ENCODE data around the gene UTRN.

Gene UTRN

DNA sequence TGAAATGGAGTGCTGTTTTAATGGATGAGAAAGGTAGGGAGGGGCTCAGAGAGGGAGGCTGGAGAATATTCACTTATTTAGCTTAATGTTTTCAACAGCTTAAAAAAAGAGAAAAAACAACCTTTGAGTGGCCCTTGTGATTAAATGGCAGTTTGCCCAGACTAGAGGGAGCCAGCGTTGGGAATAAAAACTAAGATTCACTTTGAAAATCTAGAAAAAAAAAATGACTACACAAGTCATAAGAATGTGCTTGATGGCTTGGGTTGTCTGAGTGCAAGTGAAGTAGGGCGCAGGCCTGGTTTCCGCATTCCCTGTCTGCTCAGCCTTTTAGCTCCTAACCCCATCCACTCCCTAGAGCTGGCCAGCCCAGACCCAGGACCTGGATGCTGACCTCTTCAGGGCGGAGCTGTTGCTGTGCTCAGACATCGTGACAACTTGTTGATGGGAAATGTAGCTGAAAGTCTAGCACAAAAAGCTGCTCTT, 28.9 kb downstream of the UTRN start:
- no peak for DNase-seq

- no peak for DNase-seq
These were observed 29.4 kb downstream of the UTRN start for GRCh38 chr6:144314562-144314961.

DNA sequence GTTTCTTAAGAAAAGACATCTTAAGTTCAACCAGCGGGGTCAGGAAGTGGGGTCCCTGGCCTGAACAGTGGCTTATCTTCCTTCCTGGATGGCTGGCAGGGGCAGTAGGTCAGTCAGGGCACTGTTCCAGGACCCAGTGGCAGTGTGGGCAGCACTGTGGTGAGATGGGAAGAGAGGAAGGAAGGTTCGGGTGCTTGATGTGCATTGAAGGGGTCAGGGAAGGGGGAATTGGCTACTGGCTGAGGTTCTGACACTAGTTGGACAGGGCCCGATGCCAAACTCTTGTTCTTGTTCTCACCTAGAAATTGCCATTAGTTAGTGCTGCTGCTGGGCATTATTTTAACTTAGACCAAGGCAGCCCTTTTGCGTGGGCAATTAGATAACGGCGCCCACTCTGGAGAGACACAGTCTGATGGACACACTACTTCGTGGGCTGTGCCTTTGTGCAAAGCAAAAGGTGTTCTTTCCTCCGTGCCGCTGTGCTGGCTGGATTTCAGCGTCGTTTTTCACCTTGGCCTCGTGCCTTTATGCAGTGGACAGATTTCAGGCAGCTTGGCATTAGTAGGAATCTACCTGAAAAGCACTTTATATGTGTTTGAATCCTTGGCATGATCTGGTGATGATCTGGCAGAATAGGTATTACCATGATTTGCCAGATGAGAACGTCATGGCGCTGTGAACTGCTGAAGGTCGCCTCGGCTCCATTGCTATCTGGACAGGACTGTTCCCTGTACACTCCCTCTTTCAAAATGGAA, 30.3 kb downstream of the UTRN start:
- DNase-seq: no peak

DNA sequence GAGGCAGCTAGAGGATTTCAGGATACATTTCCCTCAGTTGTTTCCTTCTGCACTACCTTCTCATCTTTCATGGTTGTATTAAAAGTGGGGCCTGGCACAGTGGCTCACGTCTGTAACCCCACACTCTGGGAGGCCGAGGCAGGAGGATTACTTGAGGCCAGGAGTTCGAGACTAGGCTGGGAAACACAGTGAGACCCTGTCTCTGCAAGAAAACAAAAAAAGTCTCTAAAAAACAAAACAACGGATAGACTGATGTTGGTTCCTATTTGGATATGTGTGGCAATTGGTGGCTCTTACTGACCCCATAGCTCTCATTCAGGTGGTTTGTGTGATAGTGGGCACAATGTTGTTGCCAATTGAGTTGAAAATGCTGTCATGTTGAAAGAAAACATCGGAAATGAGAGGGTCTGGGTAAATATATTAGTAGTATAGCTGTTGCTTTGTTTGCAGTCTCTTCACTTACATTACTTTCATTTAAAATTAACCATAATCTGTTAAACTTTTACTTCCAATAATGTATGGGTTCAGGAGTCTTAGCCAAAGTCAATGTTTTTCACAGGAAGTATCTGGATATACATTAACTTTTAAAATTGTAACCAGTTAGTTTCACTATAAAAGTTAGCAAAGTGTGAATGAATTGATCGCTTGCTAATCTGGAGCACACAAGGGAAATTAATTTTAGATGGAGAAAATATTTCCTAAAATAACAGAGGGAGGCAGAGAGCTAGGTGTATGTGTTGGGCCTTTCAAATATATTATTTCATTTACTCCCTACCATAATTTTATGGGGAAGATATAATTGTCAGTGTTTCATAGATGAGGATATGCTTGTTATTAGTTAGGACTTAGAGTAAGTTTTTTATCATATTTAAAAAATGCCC, 31.1 kb downstream of the UTRN start:
- DNase-seq: no peak

DNA sequence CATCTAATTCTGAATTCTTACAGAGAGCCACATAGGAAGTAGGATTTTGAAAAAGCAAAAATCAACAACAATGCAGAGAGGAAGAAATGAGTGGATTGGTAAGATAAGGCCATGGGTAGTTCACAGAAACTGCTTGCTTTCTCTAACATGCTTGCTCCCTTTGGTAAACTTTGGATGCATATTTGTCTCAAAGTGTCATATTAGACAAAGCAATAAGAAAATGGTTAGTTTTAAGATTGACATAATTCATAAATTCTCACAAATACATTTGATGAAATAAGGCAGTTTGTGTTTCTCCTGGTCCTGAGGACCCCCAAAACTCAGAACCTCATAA, 31.7 kb downstream of the UTRN start:
- DNase-seq: no peak

DNA sequence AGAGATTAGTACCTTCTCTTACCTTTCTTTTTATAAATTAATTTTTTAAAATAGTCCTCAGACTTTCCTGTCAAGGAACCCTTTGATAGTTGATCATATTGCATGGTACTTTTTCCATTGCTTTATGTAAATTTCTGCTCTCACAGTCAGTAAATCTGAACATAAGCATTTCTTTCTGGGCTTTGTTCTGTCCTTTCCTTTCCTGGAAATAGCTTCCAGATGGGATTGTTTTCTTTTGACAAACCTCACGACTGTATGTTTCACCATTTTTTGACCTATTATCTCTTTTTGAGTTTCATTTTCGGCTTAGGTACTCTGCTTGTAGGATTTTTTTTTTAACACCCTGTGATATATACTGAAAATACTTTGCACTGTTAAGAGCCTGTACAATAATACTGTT, 32.6 kb downstream of the UTRN start:
- DNase-seq: no peak

DNA sequence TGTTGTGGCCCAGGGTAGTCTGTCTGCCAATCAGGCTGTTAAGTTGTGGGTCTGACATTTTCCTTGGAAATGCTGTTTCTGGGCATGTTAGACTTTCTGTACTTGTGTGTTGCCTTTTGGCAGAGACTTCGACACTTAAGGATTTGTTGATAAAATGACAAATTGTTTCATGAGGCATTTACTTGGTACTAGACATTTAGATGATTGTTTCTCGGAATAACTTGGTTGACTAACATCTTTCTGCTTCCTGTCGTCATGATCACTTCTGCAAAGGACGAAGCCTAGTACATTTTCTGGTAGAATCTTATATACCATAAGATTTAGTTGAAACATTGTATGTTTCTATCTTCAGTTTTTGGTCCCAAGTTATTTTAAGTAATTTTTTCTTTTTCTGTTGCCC, 34.1 kb downstream of the UTRN start:
- DNase-seq: no peak

DNA sequence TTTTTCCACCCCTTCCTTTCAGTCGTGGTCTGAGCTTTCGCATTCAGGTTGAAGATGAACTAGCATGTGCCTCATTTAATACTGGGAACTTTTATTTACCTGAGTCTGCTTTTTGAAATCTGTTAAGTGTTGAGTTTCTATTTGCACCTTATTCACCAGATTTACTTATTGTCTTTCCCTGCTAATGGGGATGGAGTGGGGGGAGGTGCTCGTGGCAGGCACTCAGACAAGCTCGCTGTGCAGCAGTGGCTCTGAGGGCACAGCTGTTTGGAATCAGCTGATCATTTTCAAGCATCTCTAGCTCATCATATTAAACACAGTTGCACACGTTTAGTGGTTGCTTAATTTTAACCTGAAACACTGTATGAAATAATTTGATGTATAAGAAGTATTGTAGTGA, 35.6 kb downstream of the UTRN start:
- DNase-seq: no peak

DNA sequence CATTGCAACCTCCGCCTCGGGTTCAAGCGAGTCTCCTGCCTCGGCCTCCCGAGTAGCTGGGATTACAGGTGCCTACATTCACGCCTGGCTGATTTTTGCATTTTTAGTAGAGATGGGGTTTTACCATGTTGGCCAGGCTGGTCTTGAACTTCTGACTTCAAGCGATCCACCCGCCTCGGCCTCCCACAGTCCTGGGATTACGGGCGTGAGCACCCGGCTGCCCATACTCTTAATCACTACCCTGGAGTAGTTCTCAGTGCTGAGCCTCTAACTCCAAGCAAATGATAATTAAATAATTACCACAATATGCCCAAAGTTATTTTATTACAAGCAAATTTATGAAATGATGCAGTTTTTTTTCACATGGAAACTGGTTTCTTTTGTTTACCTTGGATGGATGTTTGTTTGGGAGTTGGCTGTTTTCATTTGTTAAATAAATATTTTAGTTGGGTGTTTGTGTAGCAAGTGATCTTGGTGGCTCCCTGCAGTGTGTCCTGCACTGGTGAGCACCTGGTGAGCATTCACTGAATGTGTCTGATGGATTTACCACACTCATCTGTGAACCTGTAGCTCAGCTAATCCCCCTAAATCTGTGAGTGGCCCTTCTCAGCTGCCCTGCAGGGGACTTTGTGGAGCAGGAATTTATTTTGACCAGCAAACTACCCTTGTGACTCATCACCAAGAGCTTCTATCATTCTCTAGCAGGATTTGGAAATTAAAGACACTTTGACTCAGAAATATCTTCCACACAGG, 36.9 kb downstream of the UTRN start:
- no peak for DNase-seq

- no peak for DNase-seq
These were observed 40.1 kb downstream of the UTRN start for GRCh38 chr6:144325232-144325631.

DNA sequence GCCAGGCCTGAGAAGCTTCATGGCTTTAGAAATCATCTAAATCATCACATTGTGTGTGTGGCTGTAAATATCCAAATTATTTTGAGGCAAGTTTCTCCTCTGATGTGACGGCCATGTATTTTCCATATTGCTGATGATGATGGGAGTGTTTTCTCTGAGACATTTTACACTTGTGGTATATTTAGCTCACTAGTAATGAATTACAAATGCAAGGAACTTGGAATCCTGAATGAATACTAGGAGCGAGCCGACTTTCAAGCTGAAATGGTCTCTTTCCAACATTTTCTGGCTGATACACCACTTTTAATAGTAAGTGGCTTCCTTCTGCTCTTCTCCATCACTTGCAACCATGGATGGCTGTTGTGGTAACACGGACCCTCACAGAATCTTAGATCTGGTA, 41.3 kb downstream of the UTRN start:
- DNase-seq: no peak

GRCh38 chr6:144327081-144327480, 41.9 kb downstream of the UTRN start:
- no peak for DNase-seq

DNA sequence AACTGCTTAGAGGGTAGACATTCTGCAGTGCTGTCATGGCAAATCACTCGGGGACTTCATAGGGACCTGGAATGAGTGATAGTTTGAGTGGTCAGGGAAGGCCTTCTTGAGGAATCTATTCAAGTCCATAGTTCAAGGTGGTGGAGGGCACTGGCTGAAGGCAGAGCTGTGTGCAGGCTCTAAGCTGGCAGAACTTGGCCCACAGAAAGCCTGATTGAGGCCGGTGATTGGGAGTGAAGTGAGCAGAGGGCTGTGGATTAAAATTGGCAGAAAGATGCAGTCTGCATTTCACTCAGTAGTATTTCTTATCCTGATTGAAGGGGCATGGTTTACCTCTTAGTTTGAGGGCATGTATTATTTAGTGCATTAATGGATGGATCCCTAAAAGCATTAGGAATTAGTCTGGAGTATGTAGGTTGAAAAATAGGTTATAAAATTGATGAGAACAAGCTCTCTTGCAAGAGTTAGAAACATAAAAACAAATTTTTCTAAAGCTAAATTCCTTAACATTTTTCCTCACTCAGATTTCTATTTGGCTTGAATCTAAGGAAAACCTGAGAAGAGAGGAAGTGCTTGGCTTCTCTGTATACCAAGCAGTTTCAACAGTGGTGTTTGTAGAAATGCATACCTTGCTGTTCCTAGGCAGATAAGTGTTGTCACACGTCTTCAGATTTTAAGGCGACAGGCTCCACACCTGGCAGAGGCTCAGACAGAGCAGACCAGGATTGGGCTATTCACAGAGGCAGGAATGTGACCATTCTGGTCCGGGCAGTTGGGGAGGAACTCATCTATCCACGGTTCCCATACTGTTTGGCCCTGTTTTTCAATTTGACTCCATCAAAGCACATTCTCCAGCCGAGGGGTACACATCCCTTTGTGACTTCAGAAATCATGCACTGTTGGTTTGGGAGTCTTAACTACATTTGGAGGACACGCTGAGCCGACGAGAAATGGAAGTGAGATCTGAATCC, 45.2 kb downstream of the UTRN start:
- no peak for DNase-seq

DNA sequence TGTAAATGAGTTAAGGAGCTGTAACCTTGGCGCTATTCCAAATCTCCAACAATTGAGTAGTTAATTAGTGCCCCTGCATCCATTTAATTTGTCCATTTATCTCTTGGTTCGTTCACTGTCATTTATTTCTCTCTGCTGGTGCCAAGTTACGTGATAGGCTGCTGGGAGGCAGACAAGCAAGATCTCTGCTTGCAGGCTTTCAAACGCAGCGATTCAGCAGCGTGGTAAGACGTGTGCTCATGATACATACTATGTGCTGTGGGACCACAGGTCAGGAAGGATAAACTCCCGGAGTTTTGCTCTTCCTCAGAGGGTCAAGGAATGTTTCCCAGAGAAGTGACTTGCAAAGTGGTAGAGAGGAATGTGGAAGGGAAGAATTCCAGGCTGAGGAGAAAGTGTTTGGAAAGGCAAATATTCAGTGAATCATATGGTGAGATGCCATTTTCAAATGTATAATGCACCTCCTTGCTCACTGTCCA, 46.4 kb downstream of the UTRN start:
- DNase-seq: no peak

DNA sequence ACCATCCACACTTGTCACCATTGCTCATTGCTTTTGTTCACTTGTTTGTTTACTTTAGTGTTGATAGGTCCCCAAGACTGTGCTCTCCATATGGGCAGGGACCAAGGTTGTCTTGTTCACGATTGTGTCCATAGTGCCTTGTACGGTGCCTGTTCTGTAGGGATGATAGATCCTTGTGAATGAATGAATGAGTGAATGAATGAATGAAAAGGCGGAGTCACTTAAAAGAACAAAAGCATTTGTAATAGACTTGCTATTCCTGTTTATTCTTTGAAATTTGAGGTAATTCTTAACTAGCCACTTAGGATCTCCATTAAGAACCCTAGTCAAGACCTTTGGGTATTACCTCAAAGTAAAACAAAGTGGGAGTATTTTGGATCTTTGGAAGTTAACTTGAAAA, 47.0 kb downstream of the UTRN start:
- no peak for DNase-seq

- no peak for DNase-seq
These were observed 49.1 kb downstream of the UTRN start for GRCh38 chr6:144334150-144334708.

Measured in NCI-H1436 (cell line).